KMS-11 (cell line): Measurements from ENCODE around the gene ANKRD66.

ENCODE experiments used
- H2AFZ ChIP-seq: fragments of 200-600 bp; sonication (generic); 2 replicates; pipeline ENCODE4 v1.6.1; 2016; ENCODE audit warnings: antibody characterized with exemption, mixed run types, low read depth
- H3K27ac ChIP-seq: fragments of 200-600 bp; sonication (generic); 2 replicates; pipeline ENCODE4 v1.6.1; 2016; ENCODE audit warnings: mild to moderate bottlenecking, mixed run types
- H3K27me3 ChIP-seq: fragments of 200-600 bp; sonication (generic); 2 replicates; pipeline ENCODE4 v1.6.1; 2017; ENCODE audit warnings: mild to moderate bottlenecking, low read depth, mixed run types, moderate library complexity; ENCODE audit not compliant: insufficient read depth
- H3K36me3 ChIP-seq: fragments of 200-600 bp; sonication (generic); 2 replicates; pipeline ENCODE4 v1.6.1; 2017; ENCODE audit warnings: mild to moderate bottlenecking, mixed run types; ENCODE audit not compliant: insufficient read depth
- H3K4me1 ChIP-seq: fragments of 200-600 bp; sonication (generic); 2 replicates; pipeline ENCODE4 v1.6.1; 2016; ENCODE audit warnings: mild to moderate bottlenecking, low read depth, mixed run types; ENCODE audit not compliant: poor library complexity, severe bottlenecking
- H3K4me2 ChIP-seq: fragments of 200-600 bp; sonication (generic); 2 replicates; pipeline ENCODE4 v1.7.0; 2016; ENCODE audit warnings: mild to moderate bottlenecking, mixed run types
- H3K4me3 ChIP-seq: fragments of 200-600 bp; sonication (generic); IDR thresholded peaks from 2 replicates; pipeline ENCODE4 v1.6.1; 2017; ENCODE audit warnings: low read depth, low read length, mixed read lengths; ENCODE audit not compliant: insufficient read depth
- H3K79me2 ChIP-seq: fragments of 200-600 bp; sonication (generic); 2 replicates; pipeline ENCODE4 v1.6.1; 2016; ENCODE audit warnings: low read depth, mixed run types; ENCODE audit not compliant: insufficient read depth
- H3K9ac ChIP-seq: fragments of 200-600 bp; sonication (generic); 2 replicates; pipeline ENCODE4 v1.6.1; 2016; ENCODE audit warnings: mild to moderate bottlenecking, mixed run types
- H4K20me1 ChIP-seq: fragments of 200-600 bp; sonication (generic); 2 replicates; pipeline ENCODE4 v1.6.1; 2016; ENCODE audit warnings: mild to moderate bottlenecking, mixed run types; ENCODE audit not compliant: insufficient read depth
- CTCF ChIP-seq: fragments of 200-600 bp; sonication (generic); conservative IDR thresholded peaks from 2 replicates; pipeline ENCODE4 v1.6.1; 2017; ENCODE audit warnings: low read depth, mild to moderate bottlenecking, antibody characterized with exemption, low read length, moderate library complexity, mixed read lengths

ANKRD66 gene

GRCh38 chr6:46729787-46730326 is 16.9 kb upstream of the ANKRD66 start:
- no peak overlapping the region for H3K4me2 ChIP-seq
- no peaks in the 10 kb centered on the region for H3K36me3 ChIP-seq
- H3K79me2 ChIP-seq = no peaks in the 10 kb centered on the region
- no peak overlapping the region for H2AFZ ChIP-seq
- H4K20me1 ChIP-seq = no peaks in the 10 kb centered on the region
- no peaks in the 10 kb centered on the region for H3K4me1 ChIP-seq
- no peak overlapping the region for H3K9ac ChIP-seq
- H3K27me3 ChIP-seq = no peaks in the 10 kb centered on the region
- H3K27ac ChIP-seq = no peak overlapping the region
- TF ChIP-seq CTCF = no peak
- no peak overlapping the region for H3K4me3 ChIP-seq

- no peak overlapping the region for H3K27ac ChIP-seq
- no peaks in the 10 kb centered on the region for H3K79me2 ChIP-seq
- H3K4me2 ChIP-seq = no peak overlapping the region
- no peak for TF ChIP-seq CTCF
- no peaks in the 10 kb centered on the region for H3K4me1 ChIP-seq
- no peak overlapping the region for H3K9ac ChIP-seq
- H3K36me3 ChIP-seq = no peaks in the 10 kb centered on the region
- H4K20me1 ChIP-seq = no peaks in the 10 kb centered on the region
- no peak overlapping the region for H2AFZ ChIP-seq
- H3K4me3 ChIP-seq = no peak overlapping the region
- H3K27me3 ChIP-seq = no peaks in the 10 kb centered on the region
Observed at GRCh38 chr6:46730921-46731461, 15.7 kb upstream of the ANKRD66 start.

GRCh38 chr6:46733341-46733801 is 13.4 kb upstream of the ANKRD66 start:
- H3K9ac ChIP-seq = no peak overlapping the region
- H2AFZ ChIP-seq = no peak overlapping the region
- H3K27me3 ChIP-seq = no peaks in the 10 kb centered on the region
- H3K4me1 ChIP-seq = no peaks in the 10 kb centered on the region
- H3K4me2 ChIP-seq = no peak overlapping the region
- no peak overlapping the region for H3K4me3 ChIP-seq
- no peaks in the 10 kb centered on the region for H3K36me3 ChIP-seq
- H3K79me2 ChIP-seq = no peaks in the 10 kb centered on the region
- no peak for TF ChIP-seq CTCF
- H3K27ac ChIP-seq = no peak overlapping the region
- no peaks in the 10 kb centered on the region for H4K20me1 ChIP-seq

- Histone ChIP-seq H3K4me3 (no peak within 1 kb of the TSS), H3K27me3 (no peaks in the 10 kb centered on the region), H3K36me3 (no peaks in the 10 kb centered on the region), H3K9ac (no peak within 1 kb of the TSS), H3K27ac (no peak within 1 kb of the TSS), H2AFZ (no peak within 1 kb of the TSS), H4K20me1 (no peaks in the 10 kb centered on the region), H3K79me2 (no peaks in the 10 kb centered on the region), H3K4me1 (no peaks in the 10 kb centered on the region), H3K4me2 (no peak within 1 kb of the TSS)
- TF ChIP-seq CTCF = no peak
Observed at GRCh38 chr6:46734867-46735719, 11.6 kb upstream of the ANKRD66 start, which contains the start of gene PLA2G7. Gene PLA2G7 (minus strand): TSS chr6:46735375. CDS start chr6:46722891, 12,484 bp downstream.
